K562 (cell line): Measurements from ENCODE around the gene GGPS1. TPM values are rescaled to one million over a fixed set of nuclear protein-coding genes. Genes with fewer than 3 reads are reported as not detected.

Experiments used
- ATF4 ChIP-seq: fragments of 450-650 bp; formaldehyde crosslinking; IDR thresholded peaks from 2 replicates; pipeline ENCODE4 v1.4.0; 2022; ENCODE audit warnings: mild to moderate bottlenecking, moderate library complexity
- CREB1 ChIP-seq, 2 experiments: sonication (generic) in 1 of 2; formaldehyde crosslinking in 1 of 2; IDR thresholded peaks; 2 replicates each; pipeline versions ENCODE4 v1.6.1 to v1.8.0; 2012 to 2022; ENCODE audit warnings: inconsistent platforms in 1 of 2, mild to moderate bottlenecking in 1 of 2, missing genetic modification reagents in 1 of 2, moderate library complexity in 1 of 2
- CREM ChIP-seq: IDR thresholded peaks from 2 replicates; pipeline ENCODE4 v1.6.1; 2014; ENCODE audit warnings: antibody characterized with exemption, low read depth
- CUX1 ChIP-seq: fragments of 200-800 bp; sonication (Bioruptor generic); IDR thresholded peaks from 2 replicates; pipeline ENCODE4 v1.6.1; 2016; ENCODE audit warnings: missing genetic modification characterization, missing compliant biosample characterization
- DMBX1 ChIP-seq: fragments of 250-450 bp; sonication (Bioruptor Pico); IDR thresholded peaks from 2 replicates; pipeline ENCODE4 v1.8.0; 2022; ENCODE audit warnings: inconsistent platforms, mild to moderate bottlenecking, moderate library complexity, borderline replicate concordance
- E4F1 ChIP-seq: fragments of 250-450 bp; sonication (Bioruptor Pico); IDR thresholded peaks from 2 replicates; pipeline ENCODE4 v1.5.0; 2021; ENCODE audit warnings: mild to moderate bottlenecking, borderline replicate concordance
- HINFP ChIP-seq: fragments of 450-650 bp; conservative IDR thresholded peaks from 2 replicates; pipeline ENCODE4 v1.6.1; 2016; ENCODE audit warnings: missing genetic modification characterization, low read depth, mild to moderate bottlenecking, control low read depth, missing compliant biosample characterization
- LEF1 ChIP-seq: fragments of 450-650 bp; IDR thresholded peaks from 2 replicates; pipeline ENCODE4 v1.6.1; 2016; ENCODE audit warnings: mild to moderate bottlenecking
- MTA2 ChIP-seq: fragments of 450-650 bp; IDR thresholded peaks from 2 replicates; pipeline ENCODE4 v1.6.1; 2016; ENCODE audit warnings: low read depth
- NFE2 ChIP-seq: IDR thresholded peaks from 2 replicates; pipeline ENCODE4 v1.6.1; 2014; ENCODE audit warnings: antibody characterized with exemption, low read depth
- POLR2H ChIP-seq: IDR thresholded peaks from 2 replicates; pipeline ENCODE4 v1.6.1; 2016; ENCODE audit warnings: missing genetic modification characterization, low read depth, mild to moderate bottlenecking, control low read depth, missing compliant biosample characterization, moderate library complexity
- RFX1 ChIP-seq: fragments of 450-650 bp; IDR thresholded peaks from 2 replicates; pipeline ENCODE4 v1.6.1; 2016; ENCODE audit warnings: mild to moderate bottlenecking, moderate library complexity
- ZNF316 ChIP-seq: fragments of 450-650 bp; IDR thresholded peaks from 2 replicates; pipeline ENCODE4 v1.6.1; 2016
- ZNF507 ChIP-seq: conservative IDR thresholded peaks from 2 replicates; pipeline ENCODE4 v1.6.1; 2017; ENCODE audit warnings: missing genetic modification characterization, missing compliant biosample characterization
- ZNF699 ChIP-seq: fragments of 250-450 bp; sonication (Bioruptor Pico); IDR thresholded peaks from 2 replicates; pipeline ENCODE4 v1.8.0; 2021; ENCODE audit warnings: mild to moderate bottlenecking, moderate library complexity; ENCODE audit not compliant: insufficient replicate concordance
- ZNF766 ChIP-seq: fragments of 200-800 bp; sonication (Bioruptor generic); conservative IDR thresholded peaks from 2 replicates; pipeline ENCODE4 v1.6.1; 2016; ENCODE audit warnings: missing genetic modification characterization, missing compliant biosample characterization
- polyA plus RNA-seq, 8 experiments: library from polyadenylated mRNA; depleted of rRNA in 4 of 8; stranded (reverse) in 5 of 8; unstranded in 3 of 8; fragments of >200 nt; fragmentation: Nextera tagmentation in 2 of 8; fragmentation: Illumina TruSeq in 1 of 8; extraction: Ambion mirVana in 2 of 8; extraction: Trizol in 1 of 8; gene quantifications; 2 replicates each; pipeline versions ENCODE4 v1.2.1 to v1.2.3, GENCODE V29; 2011 to 2014; ENCODE audit warnings: inconsistent platforms in 1 of 8, missing spikeins in 1 of 8
- total RNA-seq, 7 experiments: library from RNA; depleted of rRNA in 6 of 7; stranded (reverse); fragments of >200 nt in 6 of 7; fragmentation: Illumina TruSeq in 2 of 7; extraction: Trizol in 2 of 7; gene quantifications; 2 replicates each; pipeline versions ENCODE4 v1.2.1 to v1.2.3, GENCODE V29; 2011 to 2021; ENCODE audit warnings: low replicate concordance in 1 of 7

Gene GGPS1
- total and polyA plus RNA-seq, 9 of the 15 experiments (the other 6 are each of a cell fraction or from before 2014, with no cell fraction given): 18.8 to 104 (median 56.3) TPM

GRCh38 chr1:235328271-235329138, at the start of gene GGPS1 (continued):
- TF ChIP-seq E4F1 (CRISPR knock-in tag) (no peak), CREM (peak; percentile 84), ZNF699 (CRISPR knock-in tag) (no peak), MTA2 (peak; percentile 33; the same call in 1 of the 2 replicates), ZNF507 (tag) (no peak), CUX1 (CRISPR knock-in tag) (no peak), ZNF316 (peak; percentile 64), POLR2H (tag) (peak; percentile 97), HINFP (tag) (no peak), RFX1 (peak; percentile 88), DMBX1 (0 out of 2 replicates have a peak, but pooled peaks have one; percentile 25), LEF1 (peak; percentile 49; the same call in 1 of the 2 replicates), CREB1 (IDR thresholded peaks at IDR 0.05) (peak; percentile 56; the same call in 1 of the 2 replicates), CREB1 (CRISPR knock-in tag; IDR thresholded peaks at IDR 0.05) (peak; percentile 22; the same call in 1 of the 2 replicates), ZNF766 (CRISPR knock-in tag) (peak; percentile 82), NFE2 (peak; percentile 2; the same call in 1 of the 2 replicates), ATF4 (CRISPR knock-in tag) (peak; percentile 42; the same call in 1 of the 2 replicates)
